ENCODE data around the gene PLAC1.

PLAC1 gene

GRCh38 chrX:134669378-134670098, 11.3 kb upstream of the PLAC1 start:
- H3K27ac ChIP-seq, result no peak overlapping the region
- H3K9me3 ChIP-seq (ENCODE audit: severe bottlenecking), result no peaks in the 10 kb centered on the region
- TF ChIP-seq, protein P1, sequence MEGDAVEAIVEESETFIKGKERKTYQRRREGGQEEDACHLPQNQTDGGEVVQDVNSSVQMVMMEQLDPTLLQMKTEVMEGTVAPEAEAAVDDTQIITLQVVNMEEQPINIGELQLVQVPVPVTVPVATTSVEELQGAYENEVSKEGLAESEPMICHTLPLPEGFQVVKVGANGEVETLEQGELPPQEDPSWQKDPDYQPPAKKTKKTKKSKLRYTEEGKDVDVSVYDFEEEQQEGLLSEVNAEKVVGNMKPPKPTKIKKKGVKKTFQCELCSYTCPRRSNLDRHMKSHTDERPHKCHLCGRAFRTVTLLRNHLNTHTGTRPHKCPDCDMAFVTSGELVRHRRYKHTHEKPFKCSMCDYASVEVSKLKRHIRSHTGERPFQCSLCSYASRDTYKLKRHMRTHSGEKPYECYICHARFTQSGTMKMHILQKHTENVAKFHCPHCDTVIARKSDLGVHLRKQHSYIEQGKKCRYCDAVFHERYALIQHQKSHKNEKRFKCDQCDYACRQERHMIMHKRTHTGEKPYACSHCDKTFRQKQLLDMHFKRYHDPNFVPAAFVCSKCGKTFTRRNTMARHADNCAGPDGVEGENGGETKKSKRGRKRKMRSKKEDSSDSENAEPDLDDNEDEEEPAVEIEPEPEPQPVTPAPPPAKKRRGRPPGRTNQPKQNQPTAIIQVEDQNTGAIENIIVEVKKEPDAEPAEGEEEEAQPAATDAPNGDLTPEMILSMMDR (IDR thresholded peaks at IDR 0.05; ENCODE audit: low read depth, low read length), result no peak
- H3K36me3 ChIP-seq, result no peaks in the 10 kb centered on the region
- DNase-seq, result no peak
- H3K27me3 ChIP-seq (ENCODE audit: insufficient read depth, low read depth, severe bottlenecking), result no peaks in the 10 kb centered on the region
- no peak overlapping the region for H3K4me3 ChIP-seq (ENCODE audit: low read depth, low read length)

DNA sequence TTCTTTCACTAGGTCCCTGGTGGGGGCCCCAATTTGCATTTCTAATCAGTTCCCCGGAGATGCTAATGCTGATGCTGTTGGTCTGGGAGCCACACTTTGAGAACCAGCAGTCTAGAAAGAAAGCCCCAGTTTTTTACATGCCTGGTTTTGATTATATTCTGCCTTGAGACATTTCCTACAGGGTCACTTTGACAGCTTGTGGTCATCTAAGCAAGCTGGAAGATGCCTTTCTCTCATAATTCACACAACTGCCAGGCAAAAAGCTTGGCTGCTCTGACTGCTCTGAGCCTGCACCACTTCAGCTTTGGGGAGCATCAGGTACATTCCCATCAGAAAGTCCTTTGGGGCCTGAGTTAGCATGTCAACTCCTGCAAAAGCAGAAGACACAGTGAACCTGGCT, 5.9 kb upstream of the PLAC1 start:
- no peak for DNase-seq
- H3K27ac ChIP-seq, result no peak overlapping the region
- H3K27me3 ChIP-seq (ENCODE audit: insufficient read depth, low read depth, severe bottlenecking), result peaks cover 3% of the 10 kb centered on the region
- no peaks in the 10 kb centered on the region for H3K36me3 ChIP-seq
- TF ChIP-seq, protein P1 (IDR thresholded peaks at IDR 0.05; ENCODE audit: low read depth, low read length), result no peak
- no peaks in the 10 kb centered on the region for H3K9me3 ChIP-seq (ENCODE audit: severe bottlenecking)
- no peak overlapping the region for H3K4me3 ChIP-seq (ENCODE audit: low read depth, low read length)

- no peak for DNase-seq
- no peaks in the 10 kb centered on the region for H3K9me3 ChIP-seq (ENCODE audit: severe bottlenecking)
Measured at GRCh38 chrX:134661295-134661694, 3.0 kb upstream of the PLAC1 start.

DNA sequence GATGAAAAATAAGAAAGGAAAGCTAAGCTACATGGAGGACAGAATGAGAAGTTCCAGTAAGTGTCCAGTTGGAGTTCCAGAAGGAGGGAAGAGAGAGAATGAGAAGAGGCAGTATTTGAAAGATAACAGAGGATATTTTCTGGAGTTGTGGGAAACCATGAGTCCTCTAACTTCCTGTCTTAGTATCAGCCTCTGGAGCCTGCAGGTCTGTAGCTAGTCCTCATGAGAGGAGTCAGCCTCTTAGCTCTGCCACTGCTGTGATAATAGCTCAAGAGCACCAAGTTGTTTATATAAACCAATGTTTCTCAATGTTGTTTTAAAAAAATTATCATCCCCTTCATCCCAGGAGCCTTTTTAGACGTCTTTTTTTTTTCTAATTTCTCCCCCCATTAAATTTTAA, 2.4 kb upstream of the PLAC1 start:
- Histone ChIP-seq H3K36me3 (no peaks in the 10 kb centered on the region), H3K27ac (no peak overlapping the region), H3K27me3 (ENCODE audit: insufficient read depth, low read depth, severe bottlenecking) (peaks cover 3% of the 10 kb centered on the region), H3K4me3 (ENCODE audit: low read depth, low read length) (no peak overlapping the region), H3K9me3 (ENCODE audit: severe bottlenecking) (no peaks in the 10 kb centered on the region)
- TF ChIP-seq, protein P1 (IDR thresholded peaks at IDR 0.05; ENCODE audit: low read depth, low read length), result no peak
- DNase-seq, result no peak

More at GRCh38 chrX:134661295-134661694, 3.0 kb upstream of the PLAC1 start:
- Histone ChIP-seq H3K36me3 (no peaks in the 10 kb centered on the region), H3K27ac (no peak overlapping the region), H3K4me3 (ENCODE audit: low read depth, low read length) (no peak overlapping the region), H3K27me3 (ENCODE audit: insufficient read depth, low read depth, severe bottlenecking) (peaks cover 3% of the 10 kb centered on the region)
- TF ChIP-seq, protein P1 (IDR thresholded peaks at IDR 0.05; ENCODE audit: low read depth, low read length), result no peak

GRCh38 chrX:134659761-134660160, 1.5 kb upstream of the PLAC1 start:
- H3K4me3 ChIP-seq (ENCODE audit: low read depth, low read length), result no peak overlapping the region
- no peaks in the 10 kb centered on the region for H3K9me3 ChIP-seq (ENCODE audit: severe bottlenecking)
- no peaks in the 10 kb centered on the region for H3K36me3 ChIP-seq
- TF ChIP-seq, protein P1 (IDR thresholded peaks at IDR 0.05; ENCODE audit: low read depth, low read length), result no peak
- H3K27me3 ChIP-seq (ENCODE audit: insufficient read depth, low read depth, severe bottlenecking), result peaks cover 3% of the 10 kb centered on the region
- H3K27ac ChIP-seq, result no peak overlapping the region
- no peak for DNase-seq

DNA sequence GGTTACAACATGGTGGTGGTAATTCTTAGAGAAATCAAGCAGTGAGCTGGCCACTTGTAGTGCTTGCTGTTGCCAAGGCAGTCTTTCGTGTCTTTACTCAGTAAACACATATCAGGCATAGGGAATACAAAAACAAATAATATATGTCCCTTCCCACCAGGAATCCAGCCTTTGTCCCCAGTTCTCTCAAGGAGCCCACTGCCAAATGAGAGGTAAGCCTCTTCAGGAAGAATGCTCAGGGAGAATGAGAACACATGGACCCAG, 421 bp upstream of the PLAC1 start:
- Histone ChIP-seq H3K4me3 (ENCODE audit: low read depth, low read length) (no peak overlapping the region), H3K9me3 (ENCODE audit: severe bottlenecking) (no peaks in the 10 kb centered on the region), H3K27me3 (ENCODE audit: insufficient read depth, low read depth, severe bottlenecking) (peaks cover 3% of the 10 kb centered on the region), H3K36me3 (no peaks in the 10 kb centered on the region), H3K27ac (no peak overlapping the region)
- TF ChIP-seq, protein P1 (IDR thresholded peaks at IDR 0.05; ENCODE audit: low read depth, low read length), result no peak
- DNase-seq, result no peak
